PC-3 (cell line): ENCODE results near the gene CCDC180. TPM values are rescaled to one million over a fixed set of nuclear protein-coding genes. Genes with fewer than 3 reads are reported as not detected.
A peak's percentile ranks its signal among the peaks of the same experiment; 100 is the strongest.
"Not testable (repeated sequence)": the region's sequence is repeated elsewhere in the genome, so short reads cannot be mapped to it uniquely, and the experiment has no call there.

ENCODE experiments used
- ATAC-seq: fragments of 200-7000 bp; cut with Tn5 transposase; 2 replicates; pipeline ENCODE4 v1.9.1; 2020; ENCODE audit warnings: mild to moderate bottlenecking, moderate library complexity
- Bru-seq: library from RNA; stranded (reverse); fragments of 400-500 nt; gene quantifications from one replicate; lab custom pipeline; 2021; lab: Mats Ljungman, UMichigan
- BruChase-seq, 2 experiments: library from RNA; stranded (reverse); fragments of 400-500 nt; gene quantifications; one replicate each; lab custom pipeline; 2021; lab: Mats Ljungman, UMichigan
- BruUV-seq: library from RNA; stranded (reverse); fragments of 400-500 nt; replicated peaks from 2 replicates; lab custom pipeline; 2021; lab: Mats Ljungman, UMichigan
- CTCF ChIA-PET: fragments of 300-600 bp; sonication (Branson Sonifier 250); formaldehyde crosslinking; loops from one replicate; lab custom pipeline; 2022; ENCODE audit warnings: antibody characterized with exemption; lab: Charles Lee
- POLR2A ChIA-PET: fragments of 300-600 bp; sonication (Branson Sonifier 250); formaldehyde crosslinking; loops from one replicate; lab custom pipeline; 2022; ENCODE audit warnings: antibody characterized with exemption; ENCODE audit not compliant: unreplicated experiment; lab: Charles Lee
- DNase-seq: peaks from one replicate; pipeline ENCODE4 v3.0.0-alpha.2; 2015
- H2AFZ ChIP-seq: fragments of 300-600 bp; sonication (generic); 2 replicates; pipeline ENCODE4 v1.6.0; 2016; ENCODE audit warnings: antibody characterized with exemption, low read length
- H3F3A ChIP-seq: fragments of 300-600 bp; sonication (generic); one replicate; pipeline ENCODE4 v1.6.0; 2017; ENCODE audit warnings: antibody characterized with exemption, low read length, control low read depth, mild to moderate bottlenecking; ENCODE audit not compliant: unreplicated experiment
- H3K27ac ChIP-seq: fragments of 300-600 bp; sonication (generic); 2 replicates; pipeline ENCODE4 v1.5.1; 2016; ENCODE audit warnings: mild to moderate bottlenecking, low read length
- H3K27me3 ChIP-seq: fragments of 300-600 bp; sonication (generic); 2 replicates; pipeline ENCODE4 v1.6.1; 2016; ENCODE audit warnings: low read length, mixed read lengths
- H3K36me3 ChIP-seq: fragments of 300-600 bp; sonication (generic); 2 replicates; pipeline ENCODE4 v1.6.1; 2016; ENCODE audit warnings: low read depth, mixed run types, low read length, mixed read lengths
- H3K4me1 ChIP-seq: fragments of 300-600 bp; sonication (generic); 2 replicates; pipeline ENCODE4 v1.5.1; 2016; ENCODE audit warnings: low read length; ENCODE audit not compliant: insufficient read depth
- H3K4me2 ChIP-seq: fragments of 300-600 bp; sonication (generic); 2 replicates; pipeline ENCODE4 v1.6.0; 2016; ENCODE audit warnings: low read length
- H3K4me3 ChIP-seq: fragments of 300-600 bp; sonication (generic); 2 replicates; pipeline ENCODE4 v1.5.1; 2016; ENCODE audit warnings: mild to moderate bottlenecking, low read length, mixed read lengths
- H3K79me2 ChIP-seq: fragments of 300-600 bp; sonication (generic); 2 replicates; pipeline ENCODE4 v1.6.1; 2017; ENCODE audit warnings: low read length, mixed read lengths
- H3K9ac ChIP-seq: fragments of 300-600 bp; sonication (generic); 2 replicates; pipeline ENCODE4 v1.6.0; 2016; ENCODE audit warnings: mild to moderate bottlenecking, low read length
- H3K9me2 ChIP-seq: fragments of 300-600 bp; sonication (generic); replicated peaks from 2 replicates; pipeline ENCODE4 v1.6.1; 2016; ENCODE audit warnings: mixed run types, low read length, mixed read lengths
- H3K9me3 ChIP-seq: fragments of 300-600 bp; sonication (generic); 2 replicates; pipeline ENCODE4 v1.6.1; 2016; ENCODE audit warnings: low read length, mixed read lengths
- H4K20me1 ChIP-seq: fragments of 300-600 bp; sonication (generic); 2 replicates; pipeline ENCODE4 v1.6.1; 2016; ENCODE audit warnings: low read length, mixed read lengths
- EZH2 ChIP-seq: fragments of 300-600 bp; sonication (generic); IDR thresholded peaks from one replicate; pipeline ENCODE4 v1.6.1; 2017; ENCODE audit warnings: antibody characterized with exemption, mild to moderate bottlenecking, low read length; ENCODE audit not compliant: unreplicated experiment
- EZH2phosphoT487 ChIP-seq: fragments of 300-600 bp; sonication (generic); IDR thresholded peaks from 2 replicates; pipeline ENCODE4 v1.6.1; 2018; ENCODE audit warnings: mild to moderate bottlenecking, antibody characterized with exemption, low read length, borderline replicate concordance
- intact Hi-C: fragments of 100-400 bp; cut with micrococcal nuclease; formaldehyde crosslinking; loops from 2 replicates; pipeline ENCODE4 v1.9.0; 2023
- long read RNA-seq: library from polyadenylated mRNA; unstranded; transcript quantifications from one replicate; pipeline ENCODE4 v2.0.0, GENCODE V29; 2021; ENCODE audit not compliant: unreplicated experiment
- total RNA-seq: library from RNA; depleted of rRNA; stranded (reverse); fragments of >200 nt; gene quantifications from 2 replicates; pipeline ENCODE4 v1.2.3, GENCODE V29; 2014; rRNA removed
- TF ChIP-seq, protein P1 (sequence below): fragments of 300-600 bp; sonication (generic); conservative IDR thresholded peaks from 2 replicates; pipeline ENCODE4 v1.5.1; 2017; ENCODE audit warnings: antibody characterized with exemption, low read depth, mild to moderate bottlenecking, low read length

CCDC180 gene
- total RNA-seq (0.55 and 0.69 TPM in 2 replicates), Bru-seq, nascent RNA (percentile 34 among the genes with signal in this experiment), BruChase-seq, experiment 1, labeled RNA remaining after a 6-hour chase (not detected), BruChase-seq, experiment 2, labeled RNA remaining after a 2-hour chase (not detected)
- long read RNA-seq: 0 reads

DNA sequence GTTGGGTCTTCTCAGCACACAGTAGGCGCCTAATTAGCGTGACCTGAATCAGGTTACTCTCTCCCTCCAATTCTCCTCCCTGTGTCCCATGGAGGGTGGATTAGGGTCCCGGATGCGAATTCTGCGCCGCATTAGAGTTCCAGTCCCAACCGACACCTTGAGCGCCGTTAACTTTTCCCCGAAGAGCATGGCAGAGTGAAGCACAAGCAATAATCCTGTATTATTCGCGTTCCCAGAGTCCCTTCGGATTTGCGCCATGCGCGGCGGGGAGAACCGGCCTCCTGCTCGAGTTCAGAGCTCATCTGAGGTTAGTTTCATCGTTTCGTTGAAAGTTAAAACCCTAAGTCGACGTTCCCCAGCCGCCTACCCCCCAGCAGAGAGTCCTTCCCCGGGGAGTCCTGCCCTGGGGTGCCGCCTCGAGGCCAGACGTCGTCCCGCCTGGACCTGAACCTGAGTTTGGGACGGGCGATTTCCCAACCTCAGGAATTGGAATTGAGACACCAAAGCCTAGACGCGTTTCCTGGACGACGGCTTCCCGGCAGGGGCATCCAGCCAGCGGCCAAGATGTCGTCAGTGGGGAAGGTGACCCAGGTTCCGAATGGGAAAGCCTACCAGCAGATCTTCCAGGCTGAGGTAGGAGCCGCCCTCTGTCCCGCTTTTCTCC, at the start of gene CCDC180:
Gene CCDC180 (plus strand): TSS at position 160 of the 664 bp plus-strand sequence. CDS start 405 bp downstream, at position 565.
- H3K27me3 ChIP-seq: no peaks in the 10 kb centered on the region
- intact Hi-C loops: no loop called here
- ATAC-seq: no peak

GRCh38 chr9:97259834-97260514, 47.5 kb upstream of the CCDC180 start:
- H3K79me2 ChIP-seq, H2AFZ ChIP-seq, BruUV-seq, H3K36me3 ChIP-seq, H3F3A ChIP-seq, H4K20me1 ChIP-seq, H3K4me2 ChIP-seq, H3K4me3 ChIP-seq, H3K27me3 ChIP-seq, H3K9ac ChIP-seq, H3K9me3 ChIP-seq, POLR2A ChIA-PET, H3K4me1 ChIP-seq, DNase-seq, intact Hi-C loops, H3K27ac ChIP-seq, ATAC-seq, CTCF ChIA-PET, H3K9me2 ChIP-seq: not testable (repeated sequence)

More for the DNA sequence above, at the start of gene CCDC180:
- no peak within 1 kb of the TSS for H3K9ac ChIP-seq
- no peaks in the 10 kb centered on the region for H3K4me1 ChIP-seq
- H3K27ac ChIP-seq: no peak within 1 kb of the TSS
- H3K4me2 ChIP-seq: no peak within 1 kb of the TSS
- no peaks in the 10 kb centered on the region for H3K9me3 ChIP-seq
- CTCF ChIA-PET: no interaction called here
- TF ChIP-seq, protein P1, sequence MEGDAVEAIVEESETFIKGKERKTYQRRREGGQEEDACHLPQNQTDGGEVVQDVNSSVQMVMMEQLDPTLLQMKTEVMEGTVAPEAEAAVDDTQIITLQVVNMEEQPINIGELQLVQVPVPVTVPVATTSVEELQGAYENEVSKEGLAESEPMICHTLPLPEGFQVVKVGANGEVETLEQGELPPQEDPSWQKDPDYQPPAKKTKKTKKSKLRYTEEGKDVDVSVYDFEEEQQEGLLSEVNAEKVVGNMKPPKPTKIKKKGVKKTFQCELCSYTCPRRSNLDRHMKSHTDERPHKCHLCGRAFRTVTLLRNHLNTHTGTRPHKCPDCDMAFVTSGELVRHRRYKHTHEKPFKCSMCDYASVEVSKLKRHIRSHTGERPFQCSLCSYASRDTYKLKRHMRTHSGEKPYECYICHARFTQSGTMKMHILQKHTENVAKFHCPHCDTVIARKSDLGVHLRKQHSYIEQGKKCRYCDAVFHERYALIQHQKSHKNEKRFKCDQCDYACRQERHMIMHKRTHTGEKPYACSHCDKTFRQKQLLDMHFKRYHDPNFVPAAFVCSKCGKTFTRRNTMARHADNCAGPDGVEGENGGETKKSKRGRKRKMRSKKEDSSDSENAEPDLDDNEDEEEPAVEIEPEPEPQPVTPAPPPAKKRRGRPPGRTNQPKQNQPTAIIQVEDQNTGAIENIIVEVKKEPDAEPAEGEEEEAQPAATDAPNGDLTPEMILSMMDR: no peak
- no peak for TF ChIP-seq EZH2phosphoT487
- TF ChIP-seq EZH2: no peak
- no TSS peak for BruUV-seq
- H3K36me3 ChIP-seq: no peaks in the 10 kb centered on the region
- no peaks in the 10 kb centered on the region for H3K9me2 ChIP-seq
- H2AFZ ChIP-seq: no peak within 1 kb of the TSS
- H3K4me3 ChIP-seq: no peak within 1 kb of the TSS
- POLR2A ChIA-PET: no interaction called here
- no peaks in the 10 kb centered on the region for H3F3A ChIP-seq
- no peaks in the 10 kb centered on the region for H4K20me1 ChIP-seq
- no peak for DNase-seq
- H3K79me2 ChIP-seq: no peaks in the 10 kb centered on the region

- no peaks in the 10 kb centered on the region for H4K20me1 ChIP-seq
- intact Hi-C loops: no loop called here
- no peak overlapping the region for H2AFZ ChIP-seq
- ATAC-seq (no peak), DNase-seq (no peak)
- H3K4me2 ChIP-seq: no peak overlapping the region
- no peaks in the 10 kb centered on the region for H3K9me3 ChIP-seq
- no peaks in the 10 kb centered on the region for H3K27me3 ChIP-seq
- no peak overlapping the region for H3K4me3 ChIP-seq
- H3K9me2 ChIP-seq: no peaks in the 10 kb centered on the region
- no peak for TF ChIP-seq EZH2
- TF ChIP-seq, protein P1: no peak
- no peak for TF ChIP-seq EZH2phosphoT487
- no peaks in the 10 kb centered on the region for H3K36me3 ChIP-seq
- H3K4me1 ChIP-seq: no peaks in the 10 kb centered on the region
- H3K27ac ChIP-seq: no peak overlapping the region
- CTCF ChIA-PET: no interaction called here
- POLR2A ChIA-PET: no interaction called here
- no peaks in the 10 kb centered on the region for H3K79me2 ChIP-seq
- BruUV-seq: no TSS peak
- no peak overlapping the region for H3K9ac ChIP-seq
- no peaks in the 10 kb centered on the region for H3F3A ChIP-seq
Observed at GRCh38 chr9:97271292-97271691, 36.2 kb upstream of the CCDC180 start.
